HEK293 (cell line): ENCODE results near the gene SNCG.

Source experiments
- KLF10 ChIP-seq: fragments of 450-650 bp; IDR thresholded peaks from 2 replicates; pipeline ENCODE4 v1.5.1; 2018; ENCODE audit warnings: missing biosample characterization, mild to moderate bottlenecking, missing genetic modification characterization
- PBX3 ChIP-seq: sonication (generic); formaldehyde crosslinking; IDR thresholded peaks from 2 replicates; pipeline ENCODE4 v1.8.1; 2022; ENCODE audit warnings: mild to moderate bottlenecking, moderate library complexity, missing genetic modification reagents
- TCF7L2 ChIP-seq: IDR thresholded peaks from 2 replicates; pipeline ENCODE4 v1.6.1; 2011; ENCODE audit warnings: low read depth, mild to moderate bottlenecking, inconsistent platforms, low read length, moderate library complexity, borderline replicate concordance
- YY1 ChIP-seq: fragments of 450-650 bp; formaldehyde crosslinking; IDR thresholded peaks from 2 replicates; pipeline ENCODE4 v1.5.1; 2018; ENCODE audit warnings: missing biosample characterization, missing genetic modification characterization
- ZBTB26 ChIP-seq: fragments of 450-650 bp; formaldehyde crosslinking; optimal IDR thresholded peaks from 2 replicates; pipeline ENCODE3; 2016; ENCODE audit warnings: missing biosample characterization, mild to moderate bottlenecking, missing genetic modification characterization
- ZNF140 ChIP-seq: fragments of 450-650 bp; formaldehyde crosslinking; IDR thresholded peaks from 2 replicates; pipeline ENCODE4 v1.5.1; 2016; ENCODE audit warnings: missing biosample characterization, missing genetic modification characterization
- ZNF311 ChIP-seq: fragments of 450-650 bp; formaldehyde crosslinking; IDR thresholded peaks from 2 replicates; pipeline ENCODE4 v1.5.1; 2017; ENCODE audit warnings: missing biosample characterization, missing genetic modification characterization, borderline replicate concordance
- ZNF549 ChIP-seq: fragments of 450-650 bp; IDR thresholded peaks from 2 replicates; pipeline ENCODE4 v1.5.1; 2018; ENCODE audit warnings: missing biosample characterization, missing genetic modification characterization, mild to moderate bottlenecking, inconsistent platforms, moderate library complexity
- ZNF830 ChIP-seq: fragments of 450-650 bp; IDR thresholded peaks from 2 replicates; pipeline ENCODE4 v1.5.0; 2018; ENCODE audit warnings: missing biosample characterization, missing genetic modification characterization, low read depth, mild to moderate bottlenecking, moderate library complexity
- TF ChIP-seq, protein P1 (sequence below): fragments of 450-650 bp; formaldehyde crosslinking; IDR thresholded peaks from 2 replicates; pipeline ENCODE4 v1.5.1; 2016; ENCODE audit warnings: missing biosample characterization, missing genetic modification characterization

GRCh38 chr10:86964847-86965190 lies 6.4 kb downstream of the SNCG start:
- TF ChIP-seq ZNF140 (tag by site-specific recombination) (no peak), ZNF549 (tag by site-specific recombination) (no peak), ZBTB26 (no peak), YY1 (tag by site-specific recombination) (no peak), KLF10 (no peak), TCF7L2 (no peak), ZNF830 (tag by site-specific recombination) (no peak), ZNF311 (tag by site-specific recombination) (no peak), PBX3 (no peak)
- TF ChIP-seq, protein P1, sequence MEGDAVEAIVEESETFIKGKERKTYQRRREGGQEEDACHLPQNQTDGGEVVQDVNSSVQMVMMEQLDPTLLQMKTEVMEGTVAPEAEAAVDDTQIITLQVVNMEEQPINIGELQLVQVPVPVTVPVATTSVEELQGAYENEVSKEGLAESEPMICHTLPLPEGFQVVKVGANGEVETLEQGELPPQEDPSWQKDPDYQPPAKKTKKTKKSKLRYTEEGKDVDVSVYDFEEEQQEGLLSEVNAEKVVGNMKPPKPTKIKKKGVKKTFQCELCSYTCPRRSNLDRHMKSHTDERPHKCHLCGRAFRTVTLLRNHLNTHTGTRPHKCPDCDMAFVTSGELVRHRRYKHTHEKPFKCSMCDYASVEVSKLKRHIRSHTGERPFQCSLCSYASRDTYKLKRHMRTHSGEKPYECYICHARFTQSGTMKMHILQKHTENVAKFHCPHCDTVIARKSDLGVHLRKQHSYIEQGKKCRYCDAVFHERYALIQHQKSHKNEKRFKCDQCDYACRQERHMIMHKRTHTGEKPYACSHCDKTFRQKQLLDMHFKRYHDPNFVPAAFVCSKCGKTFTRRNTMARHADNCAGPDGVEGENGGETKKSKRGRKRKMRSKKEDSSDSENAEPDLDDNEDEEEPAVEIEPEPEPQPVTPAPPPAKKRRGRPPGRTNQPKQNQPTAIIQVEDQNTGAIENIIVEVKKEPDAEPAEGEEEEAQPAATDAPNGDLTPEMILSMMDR = no peak
